ENCODE results near the gene GCDH.
A peak's percentile ranks its signal among the peaks of the same experiment; 100 is the strongest.
"Not testable (repeated sequence)": the region's sequence is repeated elsewhere in the genome, so short reads cannot be mapped to it uniquely, and the experiment has no call there.

The GCDH gene

DNA sequence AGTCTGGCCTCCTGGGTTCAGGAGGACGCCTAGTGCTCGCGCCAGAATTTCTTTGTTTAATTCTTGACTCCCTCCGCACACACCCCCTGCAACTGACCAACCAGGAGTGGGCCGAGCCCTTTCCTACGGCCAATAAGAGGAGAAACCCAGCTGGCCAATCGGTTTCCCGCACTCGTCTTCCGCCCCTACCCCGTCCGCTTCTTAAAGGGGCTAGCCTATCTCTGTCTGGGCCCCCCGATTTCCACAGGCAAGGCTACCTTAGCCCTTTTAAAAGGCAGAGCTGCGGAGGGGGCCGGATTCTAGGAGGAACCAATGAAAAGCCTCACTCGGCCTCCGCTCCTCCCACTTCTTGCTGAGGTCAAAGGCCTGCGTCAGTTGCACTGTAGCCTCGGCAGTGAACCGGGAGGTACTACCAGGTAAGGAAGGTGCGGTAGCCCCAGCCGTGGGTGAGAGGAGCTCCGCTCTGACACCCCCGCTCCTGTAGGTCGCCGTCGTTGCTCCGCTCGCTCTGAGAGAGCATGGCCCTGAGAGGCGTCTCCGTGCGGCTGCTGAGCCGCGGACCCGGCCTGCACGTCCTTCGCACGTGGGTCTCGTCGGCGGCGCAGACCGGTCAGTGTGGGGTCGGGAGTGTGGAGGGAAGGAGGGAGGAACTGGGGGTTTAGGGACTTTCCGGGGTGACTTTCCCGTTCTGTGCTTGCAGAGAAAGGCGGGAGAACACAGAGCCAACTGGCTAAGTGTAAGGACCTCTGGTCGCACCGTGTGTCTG lies at the start of gene GCDH:
TSS of gene GCDH (plus strand) at position 374 of the 766 bp plus-strand sequence. CDS start at position 519, 145 bp downstream.
- DNase-seq (ENCODE audit: low read depth) = peak; percentile 99

GRCh38 chr19:12842511-12842910 lies 48.4 kb upstream of the GCDH start:
- no peak for DNase-seq (ENCODE audit: low read depth)

GRCh38 chr19:12843328-12843727 lies 47.6 kb upstream of the GCDH start:
- DNase-seq (ENCODE audit: low read depth) = no peak

- no peak for DNase-seq (ENCODE audit: low read depth)
These were observed 46.8 kb upstream of the GCDH start for GRCh38 chr19:12843999-12844732.

DNA sequence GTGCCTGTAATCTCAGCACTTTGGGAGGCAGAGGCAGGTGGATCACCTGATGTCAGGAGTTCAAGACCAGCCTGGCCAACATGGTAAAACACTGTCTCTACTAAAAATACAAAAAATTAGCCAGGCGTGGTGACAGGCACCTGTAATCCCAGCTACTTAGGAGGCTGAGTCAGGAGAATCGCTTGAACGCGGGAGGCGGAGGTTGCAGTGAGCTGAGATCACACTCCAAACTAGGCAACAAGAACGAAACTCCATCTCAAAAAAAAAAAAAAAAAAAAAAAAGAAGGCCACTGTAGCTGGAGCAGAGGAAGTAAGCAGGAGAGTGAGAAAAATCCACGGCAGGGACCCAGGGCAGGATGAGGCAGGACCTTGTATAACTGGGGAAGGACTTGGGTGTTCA lies 44.3 kb upstream of the GCDH start:
- not testable (repeated sequence) for DNase-seq (ENCODE audit: low read depth)

DNA sequence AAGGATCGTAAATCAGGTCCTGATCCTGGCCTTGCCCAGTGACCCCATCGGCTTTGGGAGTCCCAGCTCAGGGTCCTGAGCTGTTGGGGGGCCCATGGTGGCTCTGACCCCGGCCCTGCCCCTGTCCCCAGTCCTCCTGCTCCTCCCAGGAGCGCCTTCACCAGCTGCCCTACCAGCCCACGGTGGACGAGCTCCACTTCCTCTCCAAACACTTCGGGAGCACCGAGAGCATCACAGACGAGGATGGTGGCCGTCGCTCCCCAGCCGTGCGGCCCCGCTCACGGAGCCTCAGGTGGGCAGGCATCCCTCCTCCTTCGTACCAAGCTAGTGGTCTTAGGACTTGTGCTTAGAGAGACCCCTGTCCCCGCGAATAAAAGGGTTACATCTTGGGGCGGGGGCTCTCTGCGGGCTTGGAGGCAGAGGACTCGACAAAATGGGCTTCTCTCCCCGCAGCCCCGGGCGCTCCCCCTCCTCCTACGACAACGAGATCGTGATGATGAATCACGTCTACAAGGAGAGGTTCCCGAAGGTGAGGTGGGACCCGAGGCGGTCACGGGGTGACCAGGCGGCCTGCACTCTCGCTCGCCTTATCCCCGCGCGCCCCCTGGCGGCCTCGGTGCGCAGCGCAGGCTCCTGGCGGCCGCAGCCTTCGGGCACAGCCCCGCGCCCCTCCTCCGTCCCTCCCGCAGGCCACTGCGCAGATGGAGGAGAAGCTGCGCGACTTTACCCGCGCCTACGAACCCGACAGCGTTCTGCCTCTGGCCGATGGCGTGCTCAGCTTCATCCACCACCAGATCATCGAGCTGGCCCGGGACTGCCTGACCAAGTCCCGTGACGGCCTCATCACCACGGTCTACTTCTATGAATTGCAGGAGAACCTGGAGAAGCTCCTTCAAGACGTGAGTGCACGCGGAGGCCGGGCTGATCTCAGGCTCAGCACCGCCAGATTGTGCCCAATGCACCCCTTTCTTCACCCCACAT lies 43.5 kb upstream of the GCDH start:
- peak; percentile 60 for DNase-seq (ENCODE audit: low read depth)

DNA sequence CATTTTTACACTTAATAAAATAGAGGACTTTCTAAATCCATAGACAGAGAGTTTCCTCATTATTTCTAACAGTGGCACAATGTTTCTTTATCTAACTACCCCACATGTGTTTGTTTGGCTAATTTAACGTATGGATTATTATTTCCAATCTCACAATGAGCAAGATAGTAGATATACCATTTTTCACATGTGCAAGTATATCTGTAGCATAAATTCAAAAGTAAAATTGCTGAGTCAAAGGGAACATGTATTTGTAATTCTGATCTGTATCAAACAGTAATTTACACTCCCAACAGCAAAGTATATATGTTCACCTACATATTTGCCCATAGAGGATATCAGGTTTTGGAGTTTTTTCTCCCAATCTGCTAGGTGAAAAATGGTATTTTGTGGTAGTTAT lies 34.3 kb upstream of the GCDH start:
- no peak for DNase-seq (ENCODE audit: low read depth)

GRCh38 chr19:12858041-12858928 lies 32.7 kb upstream of the GCDH start:
- no peak for DNase-seq (ENCODE audit: low read depth)

DNA sequence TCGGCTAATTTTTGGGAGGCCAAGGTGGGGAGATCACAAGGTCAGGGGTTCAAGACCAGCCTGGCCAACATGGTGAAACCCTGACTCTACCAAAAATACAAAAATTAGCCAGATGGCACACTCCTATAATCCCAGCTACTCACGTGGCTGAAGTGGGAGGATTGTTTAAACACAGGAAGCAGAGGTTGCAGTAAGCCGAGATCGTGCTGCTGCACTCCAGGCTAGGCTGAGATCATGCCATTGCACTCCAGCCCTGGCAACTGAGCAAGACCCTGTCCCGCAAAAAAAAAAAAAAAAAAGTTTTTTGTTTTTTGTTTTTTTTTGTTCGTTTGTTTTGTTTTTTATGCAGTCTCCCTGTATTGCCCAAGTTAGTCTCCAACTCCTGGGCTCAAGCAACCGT lies 31.4 kb upstream of the GCDH start:
- DNase-seq (ENCODE audit: low read depth) = no peak

DNA sequence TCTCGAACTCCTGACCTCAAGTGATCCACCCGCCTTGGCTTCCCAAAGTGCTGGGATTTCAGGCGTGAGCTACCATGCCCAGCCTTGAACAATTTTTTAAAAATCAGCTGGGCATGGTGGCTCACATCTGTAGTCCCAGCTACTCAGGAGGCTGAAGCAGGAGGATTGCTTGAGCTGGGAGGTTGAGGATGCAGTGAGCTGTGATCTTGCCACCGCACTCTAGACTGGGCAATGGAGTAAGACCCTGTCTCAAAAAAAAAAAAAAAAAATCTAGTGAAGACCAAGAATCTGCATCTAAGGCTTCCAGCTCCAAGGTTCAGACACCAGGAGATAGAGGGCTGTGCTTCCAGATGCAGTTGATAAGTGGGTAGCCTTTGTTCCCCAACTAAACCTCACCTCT lies 26.8 kb upstream of the GCDH start:
- no peak for DNase-seq (ENCODE audit: low read depth)

- DNase-seq (ENCODE audit: low read depth) = no peak
These were observed 25.9 kb upstream of the GCDH start for GRCh38 chr19:12864721-12865715.

DNA sequence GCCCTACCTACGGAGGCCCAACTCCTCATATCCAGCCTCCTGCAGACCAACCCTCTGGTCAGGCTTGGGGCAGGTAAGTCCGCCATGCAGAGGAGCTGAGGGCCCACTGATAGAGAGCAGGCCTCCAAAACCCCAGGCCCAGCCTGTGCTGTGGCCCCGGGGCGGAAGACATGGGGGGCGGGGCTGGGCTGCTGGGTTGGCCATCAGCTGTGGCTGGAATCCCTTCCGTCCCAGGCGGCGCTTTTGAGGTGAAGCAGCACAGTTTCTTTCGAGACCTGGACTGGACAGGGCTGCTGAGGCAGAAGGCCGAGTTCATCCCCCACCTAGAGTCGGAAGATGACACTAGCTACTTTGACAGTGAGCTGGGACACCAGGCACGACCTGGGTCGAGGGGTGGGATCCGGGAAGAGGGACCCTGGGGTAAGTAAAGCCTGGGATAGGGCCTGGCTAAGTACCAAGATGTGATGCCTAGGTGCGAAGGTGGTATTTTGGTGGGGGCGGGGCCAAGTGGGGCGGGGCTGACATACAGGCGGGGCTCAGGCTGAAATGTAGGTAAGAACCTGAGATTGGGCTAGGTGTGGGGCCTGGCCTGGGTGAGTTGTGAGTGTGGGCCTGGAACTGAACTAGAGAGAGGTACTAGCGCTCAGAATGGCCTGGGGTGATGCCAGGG lies 25.1 kb upstream of the GCDH start:
- no peak for DNase-seq (ENCODE audit: low read depth)

- no peak for DNase-seq (ENCODE audit: low read depth)
These were observed 24.4 kb upstream of the GCDH start for GRCh38 chr19:12866416-12867119.

- no peak for DNase-seq (ENCODE audit: low read depth)
These were observed 23.6 kb upstream of the GCDH start for GRCh38 chr19:12867120-12868099.

DNA sequence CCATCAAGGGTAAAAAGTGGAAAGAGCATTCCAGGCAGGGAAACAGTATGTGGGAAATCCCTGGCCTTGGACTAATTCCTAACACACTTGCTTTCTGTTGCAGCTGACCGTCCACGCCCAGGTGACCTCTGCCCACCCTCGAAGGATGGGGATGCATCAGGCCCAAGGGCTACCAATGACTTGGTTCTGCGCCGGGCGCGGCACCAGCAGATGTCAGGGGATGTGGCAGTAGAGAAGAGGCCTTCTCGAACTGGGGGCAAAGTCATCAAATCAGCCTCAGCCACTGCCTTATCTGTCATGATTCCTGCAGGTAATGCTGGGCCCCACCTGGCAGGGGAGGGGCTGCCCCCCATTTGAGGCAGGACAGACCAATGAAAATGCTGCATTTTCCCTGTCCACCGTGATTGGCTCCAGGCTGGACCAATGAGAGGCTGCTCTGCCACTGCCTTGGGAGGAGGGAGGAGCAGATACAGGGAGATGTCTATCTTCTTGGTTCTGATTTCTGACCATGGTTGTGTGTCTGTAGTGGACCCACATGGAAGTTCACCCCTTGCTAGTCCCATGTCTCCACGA lies 22.3 kb upstream of the GCDH start:
- DNase-seq (ENCODE audit: low read depth) = no peak

- no peak for DNase-seq (ENCODE audit: low read depth)
These were observed 19.3 kb upstream of the GCDH start for GRCh38 chr19:12871681-12872080.

DNA sequence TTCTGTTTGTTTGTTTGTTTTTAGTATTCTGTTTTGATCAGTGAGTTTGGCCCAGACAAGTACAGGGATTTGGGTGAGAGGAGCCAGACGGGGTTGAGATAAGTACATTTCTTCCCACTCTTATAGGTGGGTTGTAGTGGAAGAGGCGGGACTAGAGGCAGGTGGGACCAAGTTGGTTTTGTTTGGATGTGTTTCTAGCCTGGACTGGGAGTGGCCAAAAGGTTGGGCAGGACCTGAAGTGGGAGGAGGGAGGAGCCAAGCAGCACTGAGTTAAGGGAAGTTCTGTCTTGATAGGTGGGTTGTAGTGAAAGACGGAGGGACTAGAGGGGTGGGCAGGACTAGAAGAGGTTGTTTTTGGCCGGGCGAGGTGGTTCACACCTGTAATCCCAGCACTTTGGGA lies 18.7 kb upstream of the GCDH start:
- no peak for DNase-seq (ENCODE audit: low read depth)

Data from stromal cell of bone marrow (primary cell).